GM12875 (cell line): ENCODE measurements around the gene WDPCP.
"Not testable (repeated sequence)": the region's sequence is repeated elsewhere in the genome, so short reads cannot be mapped to it uniquely, and the experiment has no call there.

ENCODE experiments used
- H3K4me3 ChIP-seq: one replicate; pipeline ENCODE4 v1.5.1; 2011; ENCODE audit warnings: low read depth, low read length, control low read depth
- TF ChIP-seq, protein P1 (sequence below): IDR thresholded peaks from 2 replicates; pipeline ENCODE4 v1.5.1; 2011; ENCODE audit warnings: low read depth, mild to moderate bottlenecking, control low read depth, inconsistent platforms, low read length, moderate library complexity, borderline replicate concordance; ENCODE audit not compliant: insufficient read depth

WDPCP gene, protein sequence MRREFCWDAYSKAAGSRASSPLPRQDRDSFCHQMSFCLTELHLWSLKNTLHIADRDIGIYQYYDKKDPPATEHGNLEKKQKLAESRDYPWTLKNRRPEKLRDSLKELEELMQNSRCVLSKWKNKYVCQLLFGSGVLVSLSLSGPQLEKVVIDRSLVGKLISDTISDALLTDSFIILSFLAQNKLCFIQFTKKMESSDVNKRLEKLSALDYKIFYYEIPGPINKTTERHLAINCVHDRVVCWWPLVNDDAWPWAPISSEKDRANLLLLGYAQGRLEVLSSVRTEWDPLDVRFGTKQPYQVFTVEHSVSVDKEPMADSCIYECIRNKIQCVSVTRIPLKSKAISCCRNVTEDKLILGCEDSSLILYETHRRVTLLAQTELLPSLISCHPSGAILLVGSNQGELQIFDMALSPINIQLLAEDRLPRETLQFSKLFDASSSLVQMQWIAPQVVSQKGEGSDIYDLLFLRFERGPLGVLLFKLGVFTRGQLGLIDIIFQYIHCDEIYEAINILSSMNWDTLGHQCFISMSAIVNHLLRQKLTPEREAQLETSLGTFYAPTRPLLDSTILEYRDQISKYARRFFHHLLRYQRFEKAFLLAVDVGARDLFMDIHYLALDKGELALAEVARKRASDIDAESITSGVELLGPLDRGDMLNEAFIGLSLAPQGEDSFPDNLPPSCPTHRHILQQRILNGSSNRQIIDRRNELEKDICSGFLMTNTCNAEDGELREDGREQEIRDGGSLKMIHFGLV

DNA sequence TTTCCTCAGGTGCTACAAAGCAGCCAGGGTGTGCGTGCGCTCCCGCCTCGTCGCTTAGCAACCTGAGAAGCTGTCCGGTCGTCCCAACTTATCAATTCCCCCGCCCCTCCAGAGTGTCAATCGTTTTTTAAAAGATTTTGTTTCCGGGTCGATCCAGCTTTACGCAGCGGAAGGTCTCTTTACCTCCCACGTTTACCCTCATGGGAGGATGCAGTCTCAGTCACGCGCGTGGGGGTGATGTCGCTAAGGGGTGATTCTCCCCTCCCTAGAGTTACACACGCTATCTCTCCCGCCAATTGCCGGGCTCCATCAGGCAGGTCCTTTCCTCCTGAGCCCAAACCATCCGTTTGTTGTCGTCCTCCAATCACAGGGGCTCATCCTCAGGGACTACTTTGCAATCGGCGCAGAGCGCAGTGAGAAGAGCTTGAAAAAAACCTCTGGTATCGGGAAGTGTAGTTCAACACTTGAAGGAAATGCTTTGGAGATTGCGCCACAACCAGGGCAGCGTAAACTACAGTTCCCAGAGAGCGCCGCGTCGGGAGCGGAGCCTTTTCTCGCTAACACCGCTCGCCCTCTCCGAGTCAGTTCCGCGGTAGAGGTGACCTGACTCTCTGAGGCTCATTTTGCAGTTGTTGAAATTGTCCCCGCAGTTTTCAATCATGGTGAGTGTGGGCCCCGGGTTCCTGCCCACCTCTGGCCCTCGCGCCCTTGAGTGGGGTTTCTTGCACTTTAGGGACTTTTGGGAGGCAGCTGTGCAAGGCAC is at the start of gene WDPCP, which contains the start of gene MDH1:
TSS of gene WDPCP (minus strand) at position 93 of the 763 bp plus-strand sequence. CDS start 206 bp downstream, outside the sequence.
TSS of gene MDH1 (plus strand) at position 579 of the 763 bp plus-strand sequence. CDS start at position 660, 81 bp downstream.
- peak within 1 kb of the TSS; percentile 79 for H3K4me3 ChIP-seq
- TF ChIP-seq, protein P1, sequence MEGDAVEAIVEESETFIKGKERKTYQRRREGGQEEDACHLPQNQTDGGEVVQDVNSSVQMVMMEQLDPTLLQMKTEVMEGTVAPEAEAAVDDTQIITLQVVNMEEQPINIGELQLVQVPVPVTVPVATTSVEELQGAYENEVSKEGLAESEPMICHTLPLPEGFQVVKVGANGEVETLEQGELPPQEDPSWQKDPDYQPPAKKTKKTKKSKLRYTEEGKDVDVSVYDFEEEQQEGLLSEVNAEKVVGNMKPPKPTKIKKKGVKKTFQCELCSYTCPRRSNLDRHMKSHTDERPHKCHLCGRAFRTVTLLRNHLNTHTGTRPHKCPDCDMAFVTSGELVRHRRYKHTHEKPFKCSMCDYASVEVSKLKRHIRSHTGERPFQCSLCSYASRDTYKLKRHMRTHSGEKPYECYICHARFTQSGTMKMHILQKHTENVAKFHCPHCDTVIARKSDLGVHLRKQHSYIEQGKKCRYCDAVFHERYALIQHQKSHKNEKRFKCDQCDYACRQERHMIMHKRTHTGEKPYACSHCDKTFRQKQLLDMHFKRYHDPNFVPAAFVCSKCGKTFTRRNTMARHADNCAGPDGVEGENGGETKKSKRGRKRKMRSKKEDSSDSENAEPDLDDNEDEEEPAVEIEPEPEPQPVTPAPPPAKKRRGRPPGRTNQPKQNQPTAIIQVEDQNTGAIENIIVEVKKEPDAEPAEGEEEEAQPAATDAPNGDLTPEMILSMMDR: no peak

DNA sequence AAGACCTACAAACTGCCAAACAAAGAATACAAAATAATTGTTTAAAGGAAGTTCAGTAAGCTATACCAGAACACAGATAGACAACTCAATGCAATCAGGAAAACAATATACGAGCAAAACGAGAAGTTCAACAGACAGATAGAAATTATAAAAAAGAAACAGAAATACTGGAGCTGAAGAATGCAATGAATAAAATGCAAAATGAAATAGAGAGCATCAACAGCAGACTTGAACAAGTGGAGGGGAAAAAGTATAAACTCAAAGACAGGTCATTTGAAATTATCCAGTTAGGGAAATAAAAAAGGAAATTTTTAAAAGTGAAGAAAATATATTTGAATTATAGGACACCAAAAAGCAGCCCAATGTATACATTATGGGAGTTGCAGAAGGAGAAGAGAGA is 44.1 kb upstream of the WDPCP start:
- H3K4me3 ChIP-seq: no peak overlapping the region
- TF ChIP-seq, protein P1: no peak

DNA sequence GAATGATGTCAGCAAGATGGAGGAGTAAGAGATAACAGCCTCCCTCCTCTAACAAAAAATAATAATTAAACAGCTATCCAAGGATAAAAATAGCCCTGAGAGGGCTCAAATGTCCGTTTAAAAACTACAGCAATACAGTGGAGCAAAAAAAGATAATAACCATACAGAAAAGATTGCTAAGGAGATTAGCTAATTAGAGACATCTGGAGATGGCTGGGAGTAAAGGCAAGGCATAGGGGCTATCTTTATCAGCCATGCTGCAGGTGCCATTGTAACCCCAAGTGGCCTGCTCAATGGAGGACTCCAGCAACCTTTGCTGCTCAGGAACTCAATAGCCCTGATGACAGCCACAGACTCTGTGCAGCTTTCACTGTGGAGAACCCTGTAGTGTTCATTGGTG is 43.2 kb upstream of the WDPCP start:
- H3K4me3 ChIP-seq: no peak overlapping the region
- TF ChIP-seq, protein P1: no peak

DNA sequence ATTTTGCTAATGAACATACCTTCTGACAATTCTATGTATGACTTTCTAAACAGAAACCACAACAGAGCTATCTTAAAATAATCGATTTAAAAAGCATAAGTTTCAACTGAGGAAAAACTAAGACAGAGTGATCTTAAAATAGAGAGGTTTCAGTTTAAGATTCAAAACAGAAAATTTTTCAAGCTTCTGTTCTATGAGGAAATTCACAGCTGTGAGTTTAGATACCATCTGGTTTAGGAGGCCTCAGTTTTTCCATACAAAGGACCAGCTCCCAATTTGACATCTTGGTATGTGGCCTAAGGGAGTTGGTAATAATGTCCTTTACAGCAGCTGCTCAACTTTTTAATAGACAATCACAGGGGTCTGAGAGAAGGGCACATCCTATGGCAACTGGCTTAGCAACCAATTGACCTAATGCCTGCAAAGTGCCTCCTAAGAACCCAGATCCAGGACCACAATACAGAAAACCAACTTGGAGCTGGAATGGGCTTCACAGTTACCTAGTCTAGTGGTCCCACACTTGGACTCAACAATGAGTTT is 40.2 kb upstream of the WDPCP start:
- no peak overlapping the region for H3K4me3 ChIP-seq
- TF ChIP-seq, protein P1: no peak

DNA sequence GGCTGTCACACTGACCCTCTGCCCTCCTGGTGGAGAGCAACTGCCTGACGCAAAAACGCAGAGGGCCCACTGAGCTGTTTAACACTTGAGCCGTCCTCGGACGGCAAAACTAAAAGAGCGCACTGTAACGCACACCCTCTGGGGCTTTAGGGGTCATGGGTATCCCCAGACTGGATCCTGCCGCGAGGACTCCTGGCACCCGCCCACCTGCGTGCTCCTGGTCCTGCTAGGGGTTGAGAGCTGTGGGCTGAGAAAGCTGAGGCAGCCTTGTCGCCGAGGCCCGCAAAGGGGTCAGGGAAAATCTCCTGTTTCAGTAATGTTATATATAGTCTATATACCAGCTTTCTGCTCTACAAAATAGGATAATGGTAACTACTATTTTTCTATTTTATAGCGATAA is 39.6 kb upstream of the WDPCP start:
- no peak overlapping the region for H3K4me3 ChIP-seq
- TF ChIP-seq, protein P1: no peak

DNA sequence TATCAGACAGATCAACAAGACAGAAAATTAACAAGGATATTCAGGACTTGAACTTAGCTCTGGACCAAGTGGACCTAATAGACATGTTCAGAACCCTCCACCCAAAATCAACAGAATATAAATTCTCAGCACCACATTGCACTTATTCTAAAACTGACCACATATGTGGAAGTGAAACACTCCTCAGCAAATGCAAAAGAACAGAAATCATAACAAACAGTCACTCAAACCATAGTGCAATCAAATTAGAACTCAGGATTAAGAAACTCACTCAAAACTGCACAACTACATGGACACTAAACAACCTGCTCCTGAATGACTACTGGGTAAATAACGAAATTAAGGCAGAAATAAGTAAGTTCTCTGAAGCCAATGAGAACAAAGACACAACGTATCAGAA is 35.5 kb upstream of the WDPCP start:
- H3K4me3 ChIP-seq: not testable (repeated sequence)

DNA sequence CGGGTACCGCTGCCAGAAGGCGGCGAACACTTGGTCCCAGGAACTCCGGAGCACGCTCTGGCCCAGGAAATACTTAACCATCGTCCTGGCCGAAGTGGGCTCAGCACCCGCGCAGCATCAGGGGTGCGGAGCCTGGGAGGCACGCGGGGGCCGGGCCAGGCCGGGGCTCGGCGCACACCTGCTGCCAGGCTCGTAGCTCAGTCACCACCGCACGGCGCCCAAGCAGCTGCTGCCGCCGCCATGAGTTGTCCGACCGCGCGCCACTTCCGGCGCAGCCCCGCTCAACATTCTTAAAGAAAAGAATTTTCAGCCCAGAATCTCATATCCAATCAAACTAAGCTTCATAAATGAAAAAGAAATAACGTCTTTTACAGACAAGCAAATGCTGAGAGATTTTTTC is 34.5 kb upstream of the WDPCP start:
- H3K4me3 ChIP-seq: no peak overlapping the region
- TF ChIP-seq, protein P1: no peak
